Measurements from ENCODE around the gene CHRNA4.

CHRNA4 gene

DNA sequence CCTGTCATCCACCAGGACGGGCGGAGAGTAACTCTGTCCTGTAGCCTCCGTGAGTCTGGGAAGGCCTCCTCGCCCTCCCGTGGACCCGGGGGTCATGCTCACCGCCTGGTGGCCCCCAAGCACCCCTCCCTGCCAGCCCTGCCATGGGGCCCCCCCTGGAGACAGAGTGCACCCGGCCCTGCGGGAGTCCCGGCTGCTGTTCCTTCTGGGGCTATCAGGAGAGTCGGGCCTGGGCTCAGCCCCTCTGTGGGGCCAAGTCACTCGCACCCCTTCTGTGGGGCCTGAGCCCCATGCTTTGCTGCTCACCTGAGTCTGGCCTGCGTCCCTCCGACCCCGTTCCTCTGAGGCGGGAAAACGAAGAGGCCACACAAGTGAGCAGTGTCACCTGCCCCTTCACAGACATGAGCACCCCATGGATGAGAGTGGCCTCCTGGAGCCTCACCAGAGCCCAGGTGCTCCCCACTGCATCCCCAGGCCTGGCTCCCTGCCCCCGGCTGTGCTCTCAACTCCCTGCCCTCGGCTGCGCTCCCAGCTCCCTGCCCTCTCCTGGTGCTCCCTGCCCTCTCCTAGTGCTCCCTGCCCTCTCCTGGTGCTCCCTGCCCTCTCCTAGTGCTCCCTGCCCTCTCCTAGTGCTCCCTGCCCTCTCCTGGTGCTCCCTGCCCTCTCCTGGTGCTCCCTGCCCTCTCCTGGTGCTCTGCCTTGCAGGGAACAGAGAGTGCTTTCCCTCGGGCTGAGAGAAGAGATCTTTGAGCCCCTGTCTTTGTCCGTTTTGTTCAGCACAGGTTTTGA is 4.6 kb upstream of the CHRNA4 start:
- H3K4me3 ChIP-seq (ENCODE audit: low read depth, low read length) = no peak overlapping the region
- TF ChIP-seq, protein P1, sequence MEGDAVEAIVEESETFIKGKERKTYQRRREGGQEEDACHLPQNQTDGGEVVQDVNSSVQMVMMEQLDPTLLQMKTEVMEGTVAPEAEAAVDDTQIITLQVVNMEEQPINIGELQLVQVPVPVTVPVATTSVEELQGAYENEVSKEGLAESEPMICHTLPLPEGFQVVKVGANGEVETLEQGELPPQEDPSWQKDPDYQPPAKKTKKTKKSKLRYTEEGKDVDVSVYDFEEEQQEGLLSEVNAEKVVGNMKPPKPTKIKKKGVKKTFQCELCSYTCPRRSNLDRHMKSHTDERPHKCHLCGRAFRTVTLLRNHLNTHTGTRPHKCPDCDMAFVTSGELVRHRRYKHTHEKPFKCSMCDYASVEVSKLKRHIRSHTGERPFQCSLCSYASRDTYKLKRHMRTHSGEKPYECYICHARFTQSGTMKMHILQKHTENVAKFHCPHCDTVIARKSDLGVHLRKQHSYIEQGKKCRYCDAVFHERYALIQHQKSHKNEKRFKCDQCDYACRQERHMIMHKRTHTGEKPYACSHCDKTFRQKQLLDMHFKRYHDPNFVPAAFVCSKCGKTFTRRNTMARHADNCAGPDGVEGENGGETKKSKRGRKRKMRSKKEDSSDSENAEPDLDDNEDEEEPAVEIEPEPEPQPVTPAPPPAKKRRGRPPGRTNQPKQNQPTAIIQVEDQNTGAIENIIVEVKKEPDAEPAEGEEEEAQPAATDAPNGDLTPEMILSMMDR (IDR thresholded peaks at IDR 0.05; ENCODE audit: low read depth, low read length, missing control alignments) = no peak
- DNase-seq (ENCODE audit: low read depth) = no peak

GRCh38 chr20:63364801-63365585 is 3.8 kb upstream of the CHRNA4 start:
- no peak overlapping the region for H3K4me3 ChIP-seq (ENCODE audit: low read depth, low read length)
- DNase-seq (ENCODE audit: low read depth) = no peak
- TF ChIP-seq, protein P1 (IDR thresholded peaks at IDR 0.05; ENCODE audit: low read depth, low read length, missing control alignments) = no peak

DNA sequence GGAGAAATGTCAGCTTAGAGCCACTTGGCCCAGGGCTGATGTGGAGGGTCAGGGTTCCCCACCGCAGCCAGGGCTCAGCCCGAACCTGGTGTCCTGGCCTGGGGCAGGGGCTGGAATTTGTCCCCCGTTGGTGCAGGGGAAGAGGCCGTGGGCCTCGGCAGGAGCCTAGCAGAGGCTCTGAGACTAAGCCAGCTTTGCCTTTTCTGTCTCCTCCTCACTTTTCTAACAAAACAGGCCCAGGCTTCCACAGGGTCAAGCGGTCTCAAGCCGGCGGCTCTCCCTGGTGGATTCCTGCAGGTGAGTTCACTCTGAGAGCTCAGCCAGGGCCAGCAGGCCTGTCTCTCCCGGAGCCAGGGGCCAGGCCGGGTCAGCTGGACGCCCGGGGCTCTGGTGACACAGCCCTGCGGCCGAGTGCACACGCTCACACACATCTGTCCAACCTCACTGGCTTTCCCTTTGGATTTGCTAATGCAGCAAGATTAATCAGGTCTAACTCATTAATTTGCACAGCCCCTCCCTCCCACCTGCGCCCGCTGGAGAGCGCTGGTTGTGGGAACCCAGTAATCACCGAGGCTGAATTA is 2.9 kb upstream of the CHRNA4 start:
- TF ChIP-seq, protein P1 (IDR thresholded peaks at IDR 0.05; ENCODE audit: low read depth, low read length, missing control alignments) = no peak
- no peak overlapping the region for H3K4me3 ChIP-seq (ENCODE audit: low read depth, low read length)
- DNase-seq (ENCODE audit: low read depth) = no peak

GRCh38 chr20:63363013-63363957 is 2.1 kb upstream of the CHRNA4 start:
- TF ChIP-seq, protein P1 (IDR thresholded peaks at IDR 0.05; ENCODE audit: low read depth, low read length, missing control alignments) = no peak
- no peak for DNase-seq (ENCODE audit: low read depth)
- H3K4me3 ChIP-seq (ENCODE audit: low read depth, low read length) = no peak overlapping the region

- no peak overlapping the region for H3K4me3 ChIP-seq (ENCODE audit: low read depth, low read length)
- TF ChIP-seq, protein P1 (IDR thresholded peaks at IDR 0.05; ENCODE audit: low read depth, low read length, missing control alignments) = no peak
- no peak for DNase-seq (ENCODE audit: low read depth)
These were observed 1.4 kb upstream of the CHRNA4 start for GRCh38 chr20:63362436-63363009.

Data from GM12864 (cell line).